Measurements from ENCODE around the gene TAF11L2. TPM values are rescaled to one million over a fixed set of nuclear protein-coding genes. Genes with fewer than 3 reads are reported as not detected.
"Not testable (repeated sequence)": the region's sequence is repeated elsewhere in the genome, so short reads cannot be mapped to it uniquely, and the experiment has no call there.

The TAF11L2 gene
- total RNA-seq, 1 experiment from 2014 or later = not detected

DNA sequence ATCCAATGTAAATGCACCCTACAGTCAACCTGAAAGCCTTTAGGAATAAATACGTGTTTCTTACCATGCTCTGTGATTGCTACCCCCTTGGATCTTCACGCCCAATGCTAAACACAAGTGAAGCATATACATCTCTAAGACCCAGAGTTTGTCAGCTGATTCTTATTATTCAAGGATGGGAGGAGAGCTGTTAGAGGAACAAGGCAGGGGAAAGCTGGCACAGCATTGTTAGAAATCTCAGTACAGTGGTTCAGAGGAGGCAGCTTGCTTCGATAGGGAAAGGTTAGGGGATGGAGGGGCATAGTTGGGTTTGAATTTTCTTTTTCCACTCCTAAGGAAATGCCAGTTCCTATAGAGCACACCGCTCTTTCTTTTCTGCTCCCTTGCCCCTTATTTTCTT lies 16.7 kb upstream of the TAF11L2 start:
- H3K4me3 ChIP-seq (ENCODE audit: low read depth in 2 of 2, low read length in 2 of 2) = no peak overlapping the region
- ATAC-seq = peak; percentile 56; the same call in 1 of the 2 replicates
- DNase-seq (ENCODE audit: low read depth, low spot score) = no peak
- no peak overlapping the region for H3K27ac ChIP-seq (ENCODE audit: low read length)
- no peaks in the 10 kb centered on the region for H3K36me3 ChIP-seq (ENCODE audit: control insufficient read depth, insufficient read depth, low read length)
- no peaks in the 10 kb centered on the region for H3K27me3 ChIP-seq (ENCODE audit: control insufficient read depth, insufficient read depth, low read length)
- BruUV-seq (replicated peaks) = no TSS peak
- H3K9me3 ChIP-seq (ENCODE audit: control insufficient read depth, insufficient read depth, low read depth, low read length) = no peaks in the 10 kb centered on the region
- POLR2A ChIA-PET = no interaction called here
- intact Hi-C loops (cut with micrococcal nuclease; ENCODE audit: unreplicated experiment) (no loop called here), in situ Hi-C loops (cut with HindIII; ENCODE audit: low pct_unique_long_range_greater_than_20kb, low sequenced_read_pairs) (no loop called here)
- CTCF ChIA-PET = no interaction called here
- no peaks in the 10 kb centered on the region for H3K4me1 ChIP-seq (ENCODE audit: control insufficient read depth, insufficient read depth, low read length)
- TF ChIP-seq TCF7L2 (IDR thresholded peaks at IDR 0.05; ENCODE audit: low read depth, low read length) (no peak), CTCF (IDR thresholded peaks at IDR 0.05) (no peak), POLR2AphosphoS5 (IDR thresholded peaks at IDR 0.05; ENCODE audit: low read depth, low read length) (no peak), SIN3A (IDR thresholded peaks at IDR 0.05; ENCODE audit: borderline replicate concordance, insufficient read depth, low read depth, low read length) (no peak)
- TF ChIP-seq, protein P1, sequence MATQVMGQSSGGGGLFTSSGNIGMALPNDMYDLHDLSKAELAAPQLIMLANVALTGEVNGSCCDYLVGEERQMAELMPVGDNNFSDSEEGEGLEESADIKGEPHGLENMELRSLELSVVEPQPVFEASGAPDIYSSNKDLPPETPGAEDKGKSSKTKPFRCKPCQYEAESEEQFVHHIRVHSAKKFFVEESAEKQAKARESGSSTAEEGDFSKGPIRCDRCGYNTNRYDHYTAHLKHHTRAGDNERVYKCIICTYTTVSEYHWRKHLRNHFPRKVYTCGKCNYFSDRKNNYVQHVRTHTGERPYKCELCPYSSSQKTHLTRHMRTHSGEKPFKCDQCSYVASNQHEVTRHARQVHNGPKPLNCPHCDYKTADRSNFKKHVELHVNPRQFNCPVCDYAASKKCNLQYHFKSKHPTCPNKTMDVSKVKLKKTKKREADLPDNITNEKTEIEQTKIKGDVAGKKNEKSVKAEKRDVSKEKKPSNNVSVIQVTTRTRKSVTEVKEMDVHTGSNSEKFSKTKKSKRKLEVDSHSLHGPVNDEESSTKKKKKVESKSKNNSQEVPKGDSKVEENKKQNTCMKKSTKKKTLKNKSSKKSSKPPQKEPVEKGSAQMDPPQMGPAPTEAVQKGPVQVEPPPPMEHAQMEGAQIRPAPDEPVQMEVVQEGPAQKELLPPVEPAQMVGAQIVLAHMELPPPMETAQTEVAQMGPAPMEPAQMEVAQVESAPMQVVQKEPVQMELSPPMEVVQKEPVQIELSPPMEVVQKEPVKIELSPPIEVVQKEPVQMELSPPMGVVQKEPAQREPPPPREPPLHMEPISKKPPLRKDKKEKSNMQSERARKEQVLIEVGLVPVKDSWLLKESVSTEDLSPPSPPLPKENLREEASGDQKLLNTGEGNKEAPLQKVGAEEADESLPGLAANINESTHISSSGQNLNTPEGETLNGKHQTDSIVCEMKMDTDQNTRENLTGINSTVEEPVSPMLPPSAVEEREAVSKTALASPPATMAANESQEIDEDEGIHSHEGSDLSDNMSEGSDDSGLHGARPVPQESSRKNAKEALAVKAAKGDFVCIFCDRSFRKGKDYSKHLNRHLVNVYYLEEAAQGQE (IDR thresholded peaks at IDR 0.05; ENCODE audit: insufficient read depth in 1 of 2, low read depth in 2 of 2, low read length in 1 of 2) = no peak

DNA sequence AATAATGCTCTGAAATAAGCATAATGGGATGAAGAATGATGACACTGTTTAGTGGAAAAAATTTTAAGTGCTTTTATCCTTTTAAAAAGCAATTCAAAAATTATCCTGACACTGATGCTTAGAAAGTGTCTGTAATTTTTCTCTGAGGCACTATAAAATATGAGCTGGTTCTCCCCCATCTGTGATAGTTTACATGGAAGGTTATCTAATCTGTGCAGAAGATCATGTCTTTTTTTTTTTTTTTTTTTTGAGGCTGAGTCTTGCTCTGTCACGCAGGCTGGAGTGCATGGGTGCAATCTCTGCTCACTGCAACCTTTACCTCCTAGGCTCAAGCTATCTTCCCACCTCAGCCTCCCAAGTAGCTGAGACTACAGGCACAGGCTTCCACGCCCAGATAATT lies 15.2 kb upstream of the TAF11L2 start:
- DNase-seq (ENCODE audit: low read depth, low spot score) = no peak
- no peaks in the 10 kb centered on the region for H3K9me3 ChIP-seq (ENCODE audit: control insufficient read depth, insufficient read depth, low read depth, low read length)
- ATAC-seq = no peak
- TF ChIP-seq CTCF (IDR thresholded peaks at IDR 0.05) (no peak), TCF7L2 (IDR thresholded peaks at IDR 0.05; ENCODE audit: low read depth, low read length) (no peak), SIN3A (IDR thresholded peaks at IDR 0.05; ENCODE audit: borderline replicate concordance, insufficient read depth, low read depth, low read length) (no peak), POLR2AphosphoS5 (IDR thresholded peaks at IDR 0.05; ENCODE audit: low read depth, low read length) (no peak)
- TF ChIP-seq, protein P1 (IDR thresholded peaks at IDR 0.05; ENCODE audit: insufficient read depth in 1 of 2, low read depth in 2 of 2, low read length in 1 of 2) = no peak
- in situ Hi-C loops (cut with HindIII; ENCODE audit: low pct_unique_long_range_greater_than_20kb, low sequenced_read_pairs) = no loop called here
- no peaks in the 10 kb centered on the region for H3K36me3 ChIP-seq (ENCODE audit: control insufficient read depth, insufficient read depth, low read length)
- ChIA-PET CTCF (no interaction called here), POLR2A (no interaction called here)
- no peak overlapping the region for H3K4me3 ChIP-seq (ENCODE audit: low read depth in 2 of 2, low read length in 2 of 2)
- no peaks in the 10 kb centered on the region for H3K27me3 ChIP-seq (ENCODE audit: control insufficient read depth, insufficient read depth, low read length)
- no TSS peak for BruUV-seq (replicated peaks)
- H3K27ac ChIP-seq (ENCODE audit: low read length) = no peak overlapping the region
- H3K4me1 ChIP-seq (ENCODE audit: control insufficient read depth, insufficient read depth, low read length) = no peaks in the 10 kb centered on the region
- intact Hi-C loops (cut with micrococcal nuclease; ENCODE audit: unreplicated experiment) = no loop called here

GRCh38 chr5:17486464-17487173 lies 11.4 kb upstream of the TAF11L2 start:
- H3K4me3 ChIP-seq (ENCODE audit: low read depth in 2 of 2, low read length in 2 of 2); BruUV-seq (replicated peaks); ATAC-seq; H3K27me3 ChIP-seq (ENCODE audit: control insufficient read depth, insufficient read depth, low read length); in situ Hi-C loops (cut with HindIII; ENCODE audit: low pct_unique_long_range_greater_than_20kb, low sequenced_read_pairs); intact Hi-C loops (cut with micrococcal nuclease; ENCODE audit: unreplicated experiment); H3K27ac ChIP-seq (ENCODE audit: low read length); H3K36me3 ChIP-seq (ENCODE audit: control insufficient read depth, insufficient read depth, low read length); H3K9me3 ChIP-seq (ENCODE audit: control insufficient read depth, insufficient read depth, low read depth, low read length); DNase-seq (ENCODE audit: low read depth, low spot score); CTCF ChIA-PET; H3K4me1 ChIP-seq (ENCODE audit: control insufficient read depth, insufficient read depth, low read length); POLR2A ChIA-PET: not testable (repeated sequence)
